IMR-90 (cell line): ENCODE data around the gene DPYD. TPM values are rescaled to one million over a fixed set of nuclear protein-coding genes. Genes with fewer than 3 reads are reported as not detected.

Experiments
- ATAC-seq: fragments of 200-7000 bp; cut with Tn5 transposase; 2 replicates; pipeline ENCODE4 v1.9.1; 2020; ENCODE audit warnings: low read depth, mild to moderate bottlenecking, moderate library complexity
- BruUV-seq: library from RNA; stranded (reverse); fragments of 400-500 nt; replicated peaks from 2 replicates; lab custom pipeline; 2021; lab: Mats Ljungman, UMichigan
- CTCF ChIA-PET: fragments of 300-600 bp; formaldehyde crosslinking; extraction: SDS; loops from one replicate; lab custom pipeline; 2021; ENCODE audit warnings: antibody characterized with exemption; lab: Yijun Ruan, JAX
- POLR2A ChIA-PET: fragments of 300-600 bp; sonication (Branson Sonifier 250); formaldehyde crosslinking; loops from one replicate; lab custom pipeline; 2022; ENCODE audit warnings: antibody characterized with exemption; ENCODE audit not compliant: unreplicated experiment; lab: Charles Lee
- DNase-seq: peaks from one replicate; pipeline ENCODE4 v3.0.0; 2013
- H2AFZ ChIP-seq: replicated peaks from 2 replicates; pipeline ENCODE3; 2013; ENCODE audit warnings: low read length, mild to moderate bottlenecking; ENCODE audit not compliant: poor library complexity
- H2AK5ac ChIP-seq: 2 replicates; pipeline ENCODE4 v1.6.1; 2013; ENCODE audit warnings: low read depth, low read length, inconsistent platforms
- H2AK9ac ChIP-seq: replicated peaks from 2 replicates; pipeline ENCODE3; 2013; ENCODE audit warnings: mild to moderate bottlenecking, low read depth, low read length, moderate library complexity; ENCODE audit not compliant: poor library complexity
- H2BK120ac ChIP-seq: 2 replicates; pipeline ENCODE4 v1.6.1; 2013; ENCODE audit warnings: low read depth, low read length, inconsistent platforms
- H2BK15ac ChIP-seq: 3 replicates; pipeline ENCODE4 v1.6.1; 2013; ENCODE audit warnings: low read depth, low read length, inconsistent platforms
- H2BK20ac ChIP-seq: 2 replicates; pipeline ENCODE4 v1.6.1; 2013; ENCODE audit warnings: low read depth, mild to moderate bottlenecking, inconsistent platforms, low read length, moderate library complexity
- H2BK5ac ChIP-seq: 2 replicates; pipeline ENCODE4 v1.6.1; 2013; ENCODE audit warnings: mild to moderate bottlenecking, low read depth, low read length, inconsistent platforms; ENCODE audit not compliant: poor library complexity, severe bottlenecking
- H3K14ac ChIP-seq: replicated peaks from 2 replicates; pipeline ENCODE4 v1.6.1; 2013; ENCODE audit warnings: low read depth, low read length, inconsistent platforms
- H3K18ac ChIP-seq: 2 replicates; pipeline ENCODE4 v1.6.1; 2013; ENCODE audit warnings: low read depth, low read length, control low read depth
- H3K23ac ChIP-seq: 2 replicates; pipeline ENCODE4 v1.6.1; 2013; ENCODE audit warnings: low read depth, low read length, inconsistent platforms
- H3K27ac ChIP-seq: 2 replicates; pipeline ENCODE4 v1.5.1; 2013; ENCODE audit warnings: mild to moderate bottlenecking, control low read depth, low read length; ENCODE audit not compliant: insufficient read depth
- H3K27me3 ChIP-seq: 2 replicates; pipeline ENCODE4 v1.6.1; 2013; ENCODE audit warnings: low read length; ENCODE audit not compliant: control insufficient read depth, insufficient read depth
- H3K36me3 ChIP-seq: 2 replicates; pipeline ENCODE4 v1.6.1; 2013; ENCODE audit warnings: low read length, mixed read lengths; ENCODE audit not compliant: control insufficient read depth, insufficient read depth
- H3K4ac ChIP-seq: 2 replicates; pipeline ENCODE4 v1.6.1; 2013; ENCODE audit warnings: low read depth, low read length, inconsistent platforms
- H3K4me1 ChIP-seq: 2 replicates; pipeline ENCODE4 v1.6.1; 2013; ENCODE audit warnings: low read length, mixed read lengths; ENCODE audit not compliant: control insufficient read depth, insufficient read depth
- H3K4me2 ChIP-seq: 2 replicates; pipeline ENCODE4 v1.6.1; 2013; ENCODE audit warnings: low read depth, mild to moderate bottlenecking, control low read depth, low read length, moderate library complexity
- H3K4me3 ChIP-seq: 2 replicates; pipeline ENCODE4 v1.5.1; 2013; ENCODE audit warnings: low read depth, mild to moderate bottlenecking, control low read depth, low read length, moderate library complexity; ENCODE audit not compliant: insufficient read depth
- H3K56ac ChIP-seq: 2 replicates; pipeline ENCODE4 v1.6.1; 2013; ENCODE audit warnings: low read length, inconsistent platforms; ENCODE audit not compliant: insufficient read depth; ENCODE audit errors: extremely low read depth
- H3K79me1 ChIP-seq, 2 experiments: 2 replicates each; pipeline ENCODE4 v1.6.1; 2013; ENCODE audit warnings: low read length in 2 of 2, inconsistent platforms in 1 of 2, low read depth in 1 of 2
- H3K9ac ChIP-seq: 2 replicates; pipeline ENCODE4 v1.6.1; 2013; ENCODE audit warnings: low read depth, low read length, control low read depth
- H3K9me1 ChIP-seq: 2 replicates; pipeline ENCODE4 v1.6.1; 2013; ENCODE audit warnings: low read length, inconsistent platforms; ENCODE audit not compliant: insufficient read depth
- H3K9me3 ChIP-seq: 2 replicates; pipeline ENCODE4 v1.6.1; 2013; ENCODE audit warnings: low read length; ENCODE audit not compliant: control insufficient read depth, insufficient read depth
- H4K20me1 ChIP-seq: 2 replicates; pipeline ENCODE4 v1.6.1; 2013; ENCODE audit warnings: low read length, inconsistent platforms; ENCODE audit not compliant: insufficient read depth
- H4K5ac ChIP-seq: 2 replicates; pipeline ENCODE4 v1.6.1; 2013; ENCODE audit warnings: mild to moderate bottlenecking, low read depth, low read length, control low read depth
- H4K8ac ChIP-seq, 2 experiments: 2 replicates each; pipeline ENCODE4 v1.6.1; 2013; ENCODE audit warnings: low read depth in 2 of 2, low read length in 2 of 2, control low read depth in 1 of 2, inconsistent platforms in 1 of 2
- H4K91ac ChIP-seq: 2 replicates; pipeline ENCODE4 v1.6.1; 2013; ENCODE audit warnings: low read depth, low read length, inconsistent platforms; ENCODE audit not compliant: insufficient read depth
- CEBPB ChIP-seq: IDR thresholded peaks from 2 replicates; pipeline ENCODE4 v1.6.1; 2012; ENCODE audit warnings: low read depth, low read length, improper control_type of control experiment
- CTCF ChIP-seq: conservative IDR thresholded peaks from 2 replicates; pipeline ENCODE4 v1.5.1; 2012; ENCODE audit warnings: mild to moderate bottlenecking, low read depth, low read length, improper control_type of control experiment
- ELK1 ChIP-seq: fragments of 150-350 bp; IDR thresholded peaks from 2 replicates; pipeline ENCODE4 v1.6.1; 2016; ENCODE audit warnings: low read depth, mild to moderate bottlenecking, low read length, moderate library complexity, borderline replicate concordance
- MAFK ChIP-seq: IDR thresholded peaks from 2 replicates; pipeline ENCODE4 v1.6.1; 2012; ENCODE audit warnings: low read depth, low read length, improper control_type of control experiment
- MAZ ChIP-seq: IDR thresholded peaks from 2 replicates; pipeline ENCODE4 v1.6.1; 2012; ENCODE audit warnings: low read depth, mild to moderate bottlenecking, low read length, improper control_type of control experiment, moderate library complexity, borderline replicate concordance
- MXI1 ChIP-seq: IDR thresholded peaks from 2 replicates; pipeline ENCODE4 v1.6.1; 2012; ENCODE audit warnings: low read depth, mild to moderate bottlenecking, low read length, moderate library complexity, borderline replicate concordance
- NFE2L2 ChIP-seq: fragments of 150-350 bp; IDR thresholded peaks from 2 replicates; pipeline ENCODE4 v1.6.1; 2016; ENCODE audit warnings: low read depth, mild to moderate bottlenecking, low read length
- POLR2A ChIP-seq: IDR thresholded peaks from 2 replicates; pipeline ENCODE4 v1.6.1; 2012; ENCODE audit warnings: mild to moderate bottlenecking, low read depth, low read length
- RAD21 ChIP-seq: IDR thresholded peaks from 2 replicates; pipeline ENCODE4 v1.6.1; 2012; ENCODE audit warnings: low read length, improper control_type of control experiment
- RCOR1 ChIP-seq: IDR thresholded peaks from 2 replicates; pipeline ENCODE4 v1.6.1; 2012; ENCODE audit warnings: mild to moderate bottlenecking, low read length, improper control_type of control experiment; ENCODE audit not compliant: insufficient replicate concordance
- RFX5 ChIP-seq: IDR thresholded peaks from 2 replicates; pipeline ENCODE4 v1.8.0; 2012; ENCODE audit warnings: low read depth, mild to moderate bottlenecking, low read length, moderate library complexity
- SMC3 ChIP-seq: fragments of 150-350 bp; IDR thresholded peaks from 2 replicates; pipeline ENCODE4 v1.6.1; 2016; ENCODE audit warnings: low read depth, mild to moderate bottlenecking, antibody characterized with exemption, low read length, moderate library complexity
- WGBS, 2 experiments: methylation state at CpG; one replicate each; pipeline versions ENCODE4 v1.1.5 to v1.1.7; 2013; ENCODE audit warnings: missing lambda C conversion rate in 2 of 2; ENCODE audit not compliant: insufficient read length in 1 of 2; ENCODE audit errors: extremely low coverage in 2 of 2; 5-methylcytosine and 5-hydroxymethylcytosine counted together
- dilution Hi-C: fragments of 300-500 bp; cut with HindIII; formaldehyde crosslinking; loops from one replicate; pipeline ENCODE4 v1.14.3; 2018; ENCODE audit warnings: low sequenced_read_pairs; ENCODE audit not compliant: unreplicated experiment
- in situ Hi-C: fragments of 300-500 bp; cut with MboI; formaldehyde crosslinking; loops from 3 replicates; pipeline ENCODE4 v1.14.3; 2019; ENCODE audit warnings: low sequenced_read_pairs, inconsistent platforms, mixed read lengths
- intact Hi-C: fragments of 100-400 bp; cut with micrococcal nuclease; formaldehyde crosslinking; loops from 2 replicates; pipeline ENCODE4 v1.10.0; 2022
- polyA plus RNA-seq, 3 experiments: library from polyadenylated mRNA; depleted of rRNA; stranded (reverse); fragments of >200 nt; gene quantifications; 2 replicates each; pipeline ENCODE4 v1.2.3, GENCODE V29; 2012; ENCODE audit warnings: low replicate concordance in 1 of 3
- total RNA-seq: library from RNA; depleted of rRNA; stranded (reverse); fragments of >200 nt; gene quantifications from 2 replicates; pipeline ENCODE4 v1.2.3, GENCODE V29; 2012
- TF ChIP-seq, protein P1 (sequence below): fragments of 150-350 bp; IDR thresholded peaks from 2 replicates; pipeline ENCODE4 v1.6.1; 2017; ENCODE audit warnings: mild to moderate bottlenecking, antibody characterized with exemption, low read length, low read depth

DPYD gene
- total and polyA plus RNA-seq, 2 of the 4 experiments (the other 2 are of a cell fraction): 9.3 to 47.3 TPM

GRCh38 chr1:97281962-97282361, 638.9 kb downstream of the DPYD start:
- ATAC-seq (no peak), DNase-seq (no peak)
- H4K5ac ChIP-seq: no peak overlapping the region
- H2BK15ac ChIP-seq: no peak overlapping the region
- 0 out of 2 replicates have a peak, but pooled peaks cover 2% of the 10 kb centered on the region for H3K4me1 ChIP-seq
- no peak overlapping the region for H3K4me3 ChIP-seq
- no peak overlapping the region for H3K23ac ChIP-seq
- H3K9me1 ChIP-seq: no peaks in the 10 kb centered on the region
- H3K18ac ChIP-seq: no peak overlapping the region
- H3K27ac ChIP-seq: no peak overlapping the region
- H2BK20ac ChIP-seq: no peak overlapping the region
- H4K91ac ChIP-seq: no peak overlapping the region
- in situ Hi-C loops (no loop called here), intact Hi-C loops (no loop called here), dilution Hi-C loops (no loop called here)
- no peak overlapping the region for H2AFZ ChIP-seq
- H4K8ac ChIP-seq: no peak overlapping the region
- no peak overlapping the region for H2BK5ac ChIP-seq
- no peak overlapping the region for H2AK5ac ChIP-seq
- POLR2A ChIA-PET: no interaction called here
- no peak overlapping the region for H3K14ac ChIP-seq
- TF ChIP-seq RFX5 (no peak), MAZ (no peak), SMC3 (no peak), MAFK (no peak), CEBPB (no peak), RCOR1 (no peak), RAD21 (no peak), POLR2A (no peak), ELK1 (no peak), MXI1 (no peak), CTCF (no peak), NFE2L2 (no peak)
- TF ChIP-seq, protein P1, sequence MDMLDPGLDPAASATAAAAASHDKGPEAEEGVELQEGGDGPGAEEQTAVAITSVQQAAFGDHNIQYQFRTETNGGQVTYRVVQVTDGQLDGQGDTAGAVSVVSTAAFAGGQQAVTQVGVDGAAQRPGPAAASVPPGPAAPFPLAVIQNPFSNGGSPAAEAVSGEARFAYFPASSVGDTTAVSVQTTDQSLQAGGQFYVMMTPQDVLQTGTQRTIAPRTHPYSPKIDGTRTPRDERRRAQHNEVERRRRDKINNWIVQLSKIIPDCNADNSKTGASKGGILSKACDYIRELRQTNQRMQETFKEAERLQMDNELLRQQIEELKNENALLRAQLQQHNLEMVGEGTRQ: no peak
- WGBS, 2 experiments: no CpG with 5 or more reads among the region's 1 CpG
- H4K20me1 ChIP-seq: no peaks in the 10 kb centered on the region
- H3K9me3 ChIP-seq: no peaks in the 10 kb centered on the region; the same call in 1 of the 2 replicates
- H3K4ac ChIP-seq: no peak overlapping the region
- no peaks in the 10 kb centered on the region for H3K27me3 ChIP-seq
- no peaks in the 10 kb centered on the region for H3K79me1 ChIP-seq
- no peak overlapping the region for H3K56ac ChIP-seq
- no peak overlapping the region for H2AK9ac ChIP-seq
- no peak overlapping the region for H3K9ac ChIP-seq
- H3K36me3 ChIP-seq: no peaks in the 10 kb centered on the region
- no peak overlapping the region for H2BK120ac ChIP-seq
- CTCF ChIA-PET: interaction anchor here (1.1 kb wide), 1 partner anchor 143 kb away, joined by 3 read pairs; no protein-coding TSS in a partner anchor
- no peak overlapping the region for H3K4me2 ChIP-seq
- BruUV-seq: no TSS peak
